ENCODE results near the gene TGFBRAP1. TPM values are rescaled to one million over a fixed set of nuclear protein-coding genes. Genes with fewer than 3 reads are reported as not detected.

Gene TGFBRAP1
- polyA plus RNA-seq (2011; rRNA removed) (7.9 and 9.8 TPM in 2 replicates), polyA minus RNA-seq (2011; rRNA and poly(A)+ RNA removed) (14.0 and 16.7 TPM in 2 replicates)

GRCh38 chr2:105329561-105330495 is at the start of gene TGFBRAP1:
Gene TGFBRAP1 (minus strand): TSS chr2:105329735. CDS start chr2:105308301, 21,434 bp downstream.
- Histone ChIP-seq H3K9me3 (ENCODE audit: control insufficient read depth, insufficient read depth, low read length) (no peaks in the 10 kb centered on the region), H3K27ac (ENCODE audit: low read depth, low read length) (peak within 1 kb of the TSS; percentile 39), H3K4me3 (ENCODE audit: low read depth, low read length) (peak within 1 kb of the TSS; percentile 84), H3K27me3 (ENCODE audit: control insufficient read depth, insufficient read depth, low read length) (no peaks in the 10 kb centered on the region)
- ChIA-PET POLR2A (no interaction called here), CTCF (interaction anchor here (1.0 to 3.5 kb wide), 3 partner anchors 15 to 216 kb away, joined by 3 to 13 read pairs (median 5); no protein-coding TSS in a partner anchor)
- no peak for DNase-seq (ENCODE audit: low read depth, low spot score)
- no peak for TF ChIP-seq CTCF (IDR thresholded peaks at IDR 0.05; ENCODE audit: low read depth, low read length)

GRCh38 chr2:105378921-105379383 is 49.4 kb upstream of the TGFBRAP1 start:
- no peaks in the 10 kb centered on the region for H3K27me3 ChIP-seq (ENCODE audit: control insufficient read depth, insufficient read depth, low read length)
- CTCF ChIA-PET, result no interaction called here
- POLR2A ChIA-PET, result interaction anchor here (1.3 kb wide), 1 partner anchor 59 kb away, joined by 4 read pairs; no protein-coding TSS in a partner anchor
- no peak overlapping the region for H3K4me3 ChIP-seq (ENCODE audit: low read depth, low read length)
- peak overlapping the region; percentile 33 for H3K27ac ChIP-seq (ENCODE audit: low read depth, low read length)
- H3K9me3 ChIP-seq (ENCODE audit: control insufficient read depth, insufficient read depth, low read length), result no peaks in the 10 kb centered on the region
- no peak for TF ChIP-seq CTCF (IDR thresholded peaks at IDR 0.05; ENCODE audit: low read depth, low read length)
- no peak for DNase-seq (ENCODE audit: low read depth, low spot score)

GRCh38 chr2:105378276-105378840 is 48.8 kb upstream of the TGFBRAP1 start:
- H3K4me3 ChIP-seq (ENCODE audit: low read depth, low read length), result no peak overlapping the region
- peak overlapping the region; percentile 77 for H3K27ac ChIP-seq (ENCODE audit: low read depth, low read length)
- H3K9me3 ChIP-seq (ENCODE audit: control insufficient read depth, insufficient read depth, low read length), result no peaks in the 10 kb centered on the region
- POLR2A ChIA-PET, result interaction anchor here (1.3 kb wide), 1 partner anchor 59 kb away, joined by 4 read pairs; no protein-coding TSS in a partner anchor
- no peak for DNase-seq (ENCODE audit: low read depth, low spot score)
- no peak for TF ChIP-seq CTCF (IDR thresholded peaks at IDR 0.05; ENCODE audit: low read depth, low read length)
- no peaks in the 10 kb centered on the region for H3K27me3 ChIP-seq (ENCODE audit: control insufficient read depth, insufficient read depth, low read length)
- CTCF ChIA-PET, result interaction anchor here (0.9 kb wide), 1 partner anchor 143 kb away, joined by 4 read pairs; no protein-coding TSS in a partner anchor

- Histone ChIP-seq H3K27ac (ENCODE audit: low read depth, low read length) (peak overlapping the region; percentile 77), H3K9me3 (ENCODE audit: control insufficient read depth, insufficient read depth, low read length) (no peaks in the 10 kb centered on the region), H3K4me3 (ENCODE audit: low read depth, low read length) (no peak overlapping the region), H3K27me3 (ENCODE audit: control insufficient read depth, insufficient read depth, low read length) (no peaks in the 10 kb centered on the region)
- DNase-seq (ENCODE audit: low read depth, low spot score), result no peak
- ChIA-PET POLR2A (no interaction called here), CTCF (interaction anchor here (0.9 kb wide), 1 partner anchor 143 kb away, joined by 4 read pairs; no protein-coding TSS in a partner anchor)
- no peak for TF ChIP-seq CTCF (IDR thresholded peaks at IDR 0.05; ENCODE audit: low read depth, low read length)
Observed at GRCh38 chr2:105377871-105378270, 48.3 kb upstream of the TGFBRAP1 start.

Measured in AG04450 (cell line).